GM18505 (cell line): ENCODE results near the gene CTIF.

Experiments used
- ATAC-seq: cut with Tn5 transposase; IDR thresholded peaks from one replicate; pipeline ENCODE4 v1.9.1; 2021; ENCODE audit not compliant: unreplicated experiment
- POLR2A ChIP-seq: IDR thresholded peaks from 4 replicates; pipeline ENCODE4 v1.6.1; 2011; ENCODE audit warnings: borderline replicate concordance; ENCODE audit not compliant: insufficient read depth, insufficient read length; ENCODE audit errors: extremely low read depth

The CTIF gene

GRCh38 chr18:48680339-48681250 lies 141.8 kb downstream of the CTIF start:
- ATAC-seq, result no peak
- TF ChIP-seq POLR2A, result no peak

GRCh38 chr18:48682768-48683167 lies 143.9 kb downstream of the CTIF start:
- TF ChIP-seq POLR2A, result no peak

GRCh38 chr18:48683197-48683596 lies 144.4 kb downstream of the CTIF start:
- no peak for ATAC-seq
- no peak for TF ChIP-seq POLR2A

More at GRCh38 chr18:48682768-48683167, 143.9 kb downstream of the CTIF start:
- no peak for ATAC-seq

- no peak for TF ChIP-seq POLR2A
- ATAC-seq, result no peak
Measured at GRCh38 chr18:48683661-48684060, 144.8 kb downstream of the CTIF start.

- no peak for ATAC-seq
- TF ChIP-seq POLR2A, result no peak
Measured at GRCh38 chr18:48687346-48688042, 148.7 kb downstream of the CTIF start.

GRCh38 chr18:48688961-48689360 lies 150.1 kb downstream of the CTIF start:
- ATAC-seq, result no peak
- TF ChIP-seq POLR2A, result no peak

GRCh38 chr18:48689548-48689947 lies 150.7 kb downstream of the CTIF start:
- TF ChIP-seq POLR2A, result no peak
- ATAC-seq, result no peak

GRCh38 chr18:48690494-48690893 lies 151.7 kb downstream of the CTIF start:
- no peak for ATAC-seq
- no peak for TF ChIP-seq POLR2A

- no peak for TF ChIP-seq POLR2A
- ATAC-seq, result no peak
Measured at GRCh38 chr18:48693006-48693405, 154.2 kb downstream of the CTIF start.

- no peak for TF ChIP-seq POLR2A
- ATAC-seq, result no peak
Measured at GRCh38 chr18:48693625-48694262, 154.9 kb downstream of the CTIF start.

- no peak for ATAC-seq
- no peak for TF ChIP-seq POLR2A
Measured at GRCh38 chr18:48694295-48694694, 155.5 kb downstream of the CTIF start.

GRCh38 chr18:48695671-48696070 lies 156.8 kb downstream of the CTIF start:
- no peak for TF ChIP-seq POLR2A
- no peak for ATAC-seq

GRCh38 chr18:48696218-48696617 lies 157.4 kb downstream of the CTIF start:
- no peak for ATAC-seq
- no peak for TF ChIP-seq POLR2A
